Measurements from ENCODE around the gene SAMM50.

Gene SAMM50

GRCh38 chr22:43980996-43981395 is 25.8 kb downstream of the SAMM50 start:
- no peak for DNase-seq

DNA sequence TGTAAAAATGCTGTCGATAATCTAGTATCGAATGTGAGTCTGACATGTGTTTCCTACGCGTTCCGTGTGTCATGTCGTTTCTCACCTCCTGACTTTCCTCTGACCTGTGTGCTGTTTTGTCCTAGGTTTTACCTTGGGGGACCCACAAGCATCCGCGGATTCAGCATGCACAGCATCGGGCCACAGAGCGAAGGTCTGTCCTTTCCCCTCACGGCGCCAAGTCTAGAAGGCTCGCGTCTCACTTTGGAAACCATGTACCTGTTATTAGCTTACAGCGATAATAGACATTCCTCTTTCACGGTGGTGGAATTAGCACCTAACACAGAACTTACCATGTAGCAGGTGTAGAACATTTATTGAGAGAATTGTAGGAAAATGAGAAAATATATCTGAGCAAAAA is 28.6 kb downstream of the SAMM50 start:
- DNase-seq, result no peak

- no peak for DNase-seq
These were observed 30.3 kb downstream of the SAMM50 start for GRCh38 chr22:43985532-43985931.

GRCh38 chr22:43988116-43988820 is 33.0 kb downstream of the SAMM50 start:
- no peak for DNase-seq

DNA sequence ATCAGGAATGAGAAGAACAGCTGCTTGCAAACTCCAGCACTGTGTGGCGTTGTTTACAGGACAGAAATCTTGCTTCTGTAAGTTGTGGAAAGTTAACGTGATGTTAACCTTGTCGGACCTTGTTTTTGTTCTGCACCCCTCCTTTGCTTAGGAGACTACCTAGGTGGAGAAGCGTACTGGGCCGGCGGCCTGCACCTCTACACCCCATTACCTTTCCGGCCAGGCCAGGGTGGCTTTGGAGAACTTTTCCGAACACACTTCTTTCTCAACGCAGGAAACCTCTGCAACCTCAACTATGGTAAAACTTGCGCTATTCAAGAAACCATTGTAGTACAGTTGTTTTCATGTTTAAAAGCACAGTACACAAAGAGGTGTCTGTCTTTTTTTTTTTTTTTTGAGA is 33.7 kb downstream of the SAMM50 start:
- DNase-seq, result no peak

- no peak for DNase-seq
These were observed 34.8 kb downstream of the SAMM50 start for GRCh38 chr22:43990044-43990443.

DNA sequence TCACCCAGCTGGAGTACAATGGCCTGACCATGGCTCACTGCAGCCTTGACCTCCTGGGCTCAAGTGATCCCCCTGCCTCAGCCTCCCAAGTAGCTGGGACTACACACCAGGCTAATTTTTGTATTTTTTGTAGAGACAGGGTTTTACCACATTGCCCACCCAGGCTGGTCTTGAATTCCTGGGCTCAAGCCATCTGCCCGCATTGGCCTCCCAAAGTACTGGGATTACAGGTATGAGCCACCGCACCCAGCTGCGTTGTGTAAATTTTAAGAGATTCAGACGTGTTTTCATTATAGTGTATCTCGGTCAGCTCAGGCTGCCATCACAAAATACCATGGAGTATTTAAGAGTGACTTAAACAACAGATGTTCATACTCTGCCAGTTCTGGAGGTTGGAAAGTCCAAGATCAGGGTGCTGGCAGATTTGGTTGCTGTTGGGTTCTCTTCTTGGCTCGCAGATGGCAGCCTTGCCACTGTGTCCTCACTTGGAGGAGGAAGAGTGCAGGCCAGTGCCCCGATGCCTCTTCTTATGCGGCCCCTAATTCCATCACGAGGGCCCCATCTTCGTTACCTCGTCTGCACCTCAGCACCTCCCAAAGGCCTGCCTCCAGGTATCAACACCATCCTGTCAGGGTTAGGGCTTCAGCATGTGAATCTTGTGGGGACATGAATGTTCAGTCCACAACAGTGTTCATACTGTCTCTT is 36.2 kb downstream of the SAMM50 start:
- DNase-seq, result no peak

GRCh38 chr22:43992331-43992821 is 37.1 kb downstream of the SAMM50 start:
- DNase-seq, result no peak

DNA sequence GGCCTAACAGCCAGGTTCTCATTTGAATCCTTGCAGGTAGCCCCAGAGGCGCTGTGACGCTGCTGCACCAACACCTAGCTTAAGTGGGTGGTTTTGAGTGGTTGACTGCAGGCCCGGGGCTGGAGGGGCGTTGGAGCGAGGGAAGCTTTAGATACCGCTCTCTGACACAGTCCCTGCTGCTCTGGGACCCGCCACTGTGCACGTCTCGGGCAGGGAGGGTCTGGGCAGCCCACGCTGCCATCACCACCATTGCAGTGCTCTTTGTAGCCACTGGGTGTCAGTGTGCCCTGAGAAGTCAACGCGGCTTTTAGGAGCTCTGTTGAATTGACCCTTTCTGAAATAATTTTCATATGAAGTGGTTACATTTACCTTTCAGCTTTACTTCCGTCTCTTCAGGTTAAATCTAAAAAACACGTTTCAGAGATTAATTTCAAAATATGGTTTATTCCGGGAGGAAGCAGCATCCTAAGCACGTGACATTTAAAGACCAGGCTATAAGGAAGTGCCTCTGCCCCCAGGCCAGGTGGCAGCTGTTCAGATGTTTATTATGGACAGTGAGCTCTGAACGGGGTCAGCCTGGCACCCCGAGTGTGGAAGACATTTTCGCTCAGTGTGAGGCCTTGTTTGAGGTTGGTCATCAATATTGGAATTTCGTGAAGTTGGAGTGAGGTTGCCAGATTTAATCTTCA is 38.0 kb downstream of the SAMM50 start:
- DNase-seq, result no peak

DNA sequence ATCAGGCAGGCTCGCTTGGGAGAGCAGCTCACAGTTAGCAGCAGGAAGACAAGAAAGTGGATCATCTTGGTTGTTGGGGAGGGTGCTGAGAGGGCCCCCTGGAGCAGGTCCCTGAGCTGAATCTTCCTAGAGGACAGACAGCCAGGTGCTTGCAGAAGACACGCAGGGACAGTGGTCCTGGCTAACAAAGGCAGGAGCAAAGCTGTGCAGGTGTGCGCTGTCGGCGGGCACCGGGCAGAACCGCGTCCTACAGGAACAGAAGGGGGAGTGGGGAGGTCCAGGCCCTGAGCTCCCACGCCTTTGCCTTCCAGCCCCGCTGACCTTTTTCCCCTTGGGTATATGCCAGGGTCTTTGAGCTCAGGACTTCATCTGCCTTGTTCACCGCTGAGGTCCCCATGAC is 38.8 kb downstream of the SAMM50 start:
- no peak for DNase-seq

- DNase-seq, result no peak
These were observed 39.2 kb downstream of the SAMM50 start for GRCh38 chr22:43994416-43994815.

- no peak for DNase-seq
These were observed 39.9 kb downstream of the SAMM50 start for GRCh38 chr22:43995057-43995685.

GRCh38 chr22:43995798-43996169 is 40.5 kb downstream of the SAMM50 start:
- no peak for DNase-seq

GRCh38 chr22:43996170-43996980 is 41.1 kb downstream of the SAMM50 start:
- no peak for DNase-seq

GRCh38 chr22:43996981-43997265 is 41.7 kb downstream of the SAMM50 start:
- DNase-seq, result no peak

DNA sequence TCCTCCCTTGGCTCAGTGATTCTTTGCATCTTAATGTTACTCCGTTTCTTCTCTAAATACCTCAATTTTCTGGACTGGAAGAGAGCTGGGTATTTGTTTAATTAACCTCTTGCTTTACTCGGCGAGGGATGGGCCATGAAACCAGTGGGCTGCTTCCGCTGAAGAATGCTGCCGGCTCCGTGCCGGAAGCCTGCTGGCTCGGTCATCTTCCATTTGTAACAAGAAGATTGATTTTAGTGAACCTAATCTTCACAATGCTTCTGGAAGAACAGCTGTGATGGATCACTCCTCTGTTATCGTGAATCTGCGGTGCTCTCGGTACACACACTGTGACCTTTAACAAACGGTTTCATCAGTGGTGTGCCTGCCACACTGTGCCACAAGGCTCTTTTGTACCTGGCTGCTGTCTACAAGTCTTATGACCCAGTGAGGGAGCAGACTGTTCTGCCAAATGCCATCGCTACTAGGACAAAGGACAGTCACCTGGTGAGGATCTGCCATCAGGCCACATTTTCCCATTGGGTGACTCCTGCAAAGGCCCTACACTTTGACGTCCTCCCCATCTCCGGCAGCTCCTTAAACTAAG is 43.5 kb downstream of the SAMM50 start:
- no peak for DNase-seq

DNA sequence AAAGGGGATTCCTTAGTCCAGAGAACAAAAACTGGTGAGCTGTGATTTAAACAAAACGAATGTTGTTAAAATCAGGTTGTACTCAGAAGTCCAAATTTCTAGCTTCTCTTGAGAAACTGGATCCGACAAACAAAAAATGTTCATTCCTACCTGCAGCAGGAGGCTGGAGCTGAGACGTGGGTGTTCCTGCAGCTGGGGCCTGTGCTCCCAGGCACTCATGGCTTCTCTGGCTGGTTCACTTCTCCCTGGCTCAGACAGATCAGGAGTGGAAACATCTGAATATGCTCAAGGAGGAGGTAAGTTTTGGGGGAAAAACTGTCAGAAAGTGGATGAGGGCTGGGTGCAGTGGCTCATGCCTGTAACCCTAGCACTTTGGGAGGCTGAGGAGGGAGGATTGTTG is 44.1 kb downstream of the SAMM50 start:
- DNase-seq, result no peak

- no peak for DNase-seq
These were observed 44.9 kb downstream of the SAMM50 start for GRCh38 chr22:44000123-44000522.

DNA sequence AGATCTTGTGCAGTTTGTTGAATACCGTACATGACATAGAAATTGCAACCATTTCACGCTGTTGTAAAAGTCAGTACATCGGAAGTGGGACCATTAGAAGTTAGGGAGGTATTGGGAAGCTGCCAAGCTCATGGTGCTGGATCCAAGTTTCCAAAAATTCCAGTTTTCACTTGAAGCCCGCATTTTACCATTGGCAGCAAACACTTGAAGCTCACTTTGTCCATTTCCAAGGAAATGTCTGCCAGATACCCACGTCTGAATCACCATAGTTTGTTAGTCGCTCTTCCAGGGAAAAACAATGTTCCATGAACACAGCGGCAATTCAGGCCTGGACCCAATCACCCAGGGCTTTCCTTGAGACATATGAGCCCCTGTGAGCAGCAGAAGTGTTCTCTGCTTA is 46.3 kb downstream of the SAMM50 start:
- DNase-seq, result no peak

DNA sequence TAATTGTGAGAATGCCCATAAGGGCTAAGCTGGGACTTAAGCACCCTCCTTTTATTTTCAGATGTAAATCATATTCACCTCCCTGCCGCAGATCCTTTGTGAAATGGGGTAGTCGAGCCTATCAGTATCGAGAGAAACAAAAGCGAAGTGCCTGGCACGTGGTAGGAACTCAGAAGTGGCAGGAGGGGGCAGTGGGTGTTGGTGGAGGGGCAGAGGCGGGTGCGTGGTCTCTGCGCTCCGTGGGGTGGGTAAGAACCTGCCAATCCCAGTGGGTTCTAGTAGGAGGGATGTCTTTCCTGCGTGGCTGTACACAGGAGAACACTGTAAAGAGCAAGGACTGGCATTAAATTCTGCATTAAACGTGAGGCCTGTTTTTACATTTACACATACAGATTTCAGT is 47.1 kb downstream of the SAMM50 start:
- no peak for DNase-seq

- DNase-seq, result no peak
These were observed 47.8 kb downstream of the SAMM50 start for GRCh38 chr22:44002997-44003396.

DNA sequence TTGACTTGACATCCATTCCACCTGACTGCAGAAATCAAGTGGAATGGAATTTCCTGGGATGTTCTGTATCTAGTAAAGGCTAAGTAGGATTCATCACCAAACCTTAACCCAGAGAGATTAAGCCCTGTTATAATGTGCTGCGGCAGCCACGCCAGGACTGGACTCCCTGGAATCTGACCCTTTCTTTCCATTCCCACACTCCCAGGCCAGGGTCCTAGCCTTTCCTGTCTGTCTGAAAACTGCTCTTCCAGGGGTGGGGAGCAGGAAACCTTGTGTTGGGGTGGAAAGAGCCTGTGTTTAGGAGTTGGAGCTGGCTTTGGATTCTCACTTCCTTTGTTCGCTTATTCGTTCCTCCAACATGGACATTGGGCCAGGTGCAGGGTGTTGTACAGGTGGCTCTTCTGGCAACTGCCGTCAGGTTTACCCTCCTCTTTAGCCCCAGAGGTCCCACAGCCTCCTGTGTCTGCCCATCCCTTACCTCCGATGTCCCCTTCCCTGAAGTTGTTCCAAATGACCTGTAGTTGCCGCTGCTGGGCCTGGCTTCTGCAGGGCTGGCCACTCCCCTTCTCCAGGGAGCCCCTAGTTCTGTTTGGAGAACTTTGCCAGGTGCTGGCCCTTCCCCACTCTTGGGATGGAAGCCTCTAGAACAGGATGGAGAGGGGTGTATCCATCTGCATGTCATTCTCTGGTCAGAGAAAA is 48.3 kb downstream of the SAMM50 start:
- no peak for DNase-seq

Data from DMS 273 treated with DMSO at 0.1 percent for 48 hours (cell line).